ENCODE measurements around the gene MEIOB.
A peak's percentile ranks its signal among the peaks of the same experiment; 100 is the strongest.
"Not testable (repeated sequence)": the region's sequence is repeated elsewhere in the genome, so short reads cannot be mapped to it uniquely, and the experiment has no call there.

Gene MEIOB

GRCh38 chr16:1877804-1878203, 5.8 kb upstream of the MEIOB start:
- DNase-seq (ENCODE audit: low spot score), result no peak

- no peak for DNase-seq (ENCODE audit: low spot score)
Measured at GRCh38 chr16:1877089-1877488, 5.1 kb upstream of the MEIOB start.

- DNase-seq (ENCODE audit: low spot score), result no peak
Measured at GRCh38 chr16:1876468-1876867, 4.5 kb upstream of the MEIOB start.

- DNase-seq (ENCODE audit: low spot score), result not testable (repeated sequence)
Measured at GRCh38 chr16:1876066-1876465, 4.1 kb upstream of the MEIOB start.

- DNase-seq (ENCODE audit: low spot score), result no peak
Measured at GRCh38 chr16:1874854-1875253, 2.9 kb upstream of the MEIOB start.

- peak; percentile 56 for DNase-seq (ENCODE audit: low spot score)
Measured at GRCh38 chr16:1870365-1871082, 1.4 kb downstream of the MEIOB start.

GRCh38 chr16:1865902-1866690, 5.9 kb downstream of the MEIOB start:
- DNase-seq (ENCODE audit: low spot score), result no peak

GRCh38 chr16:1863681-1864460, 8.1 kb downstream of the MEIOB start:
- DNase-seq (ENCODE audit: low spot score), result no peak

- no peak for DNase-seq (ENCODE audit: low spot score)
Measured at GRCh38 chr16:1862394-1862793, 9.6 kb downstream of the MEIOB start.

- DNase-seq (ENCODE audit: low spot score), result no peak
Measured at GRCh38 chr16:1861730-1862129, 10.2 kb downstream of the MEIOB start.

- no peak for DNase-seq (ENCODE audit: low spot score)
Measured at GRCh38 chr16:1859650-1860049, 12.3 kb downstream of the MEIOB start.

GRCh38 chr16:1858189-1858865, 13.6 kb downstream of the MEIOB start:
- DNase-seq (ENCODE audit: low spot score), result no peak

GRCh38 chr16:1857433-1858097, 14.4 kb downstream of the MEIOB start:
- no peak for DNase-seq (ENCODE audit: low spot score)

GRCh38 chr16:1851793-1852192, 20.2 kb downstream of the MEIOB start:
- no peak for DNase-seq (ENCODE audit: low spot score)

GRCh38 chr16:1850981-1851380, 21.0 kb downstream of the MEIOB start:
- no peak for DNase-seq (ENCODE audit: low spot score)

- DNase-seq (ENCODE audit: low spot score), result no peak
Measured at GRCh38 chr16:1846416-1846815, 25.5 kb downstream of the MEIOB start.

GRCh38 chr16:1845985-1846384, 26.0 kb downstream of the MEIOB start:
- DNase-seq (ENCODE audit: low spot score), result no peak

GRCh38 chr16:1839554-1839953, 32.4 kb downstream of the MEIOB start:
- DNase-seq (ENCODE audit: low spot score), result peak; percentile 69

- DNase-seq (ENCODE audit: low spot score), result no peak
Measured at GRCh38 chr16:1834096-1834495, 37.9 kb downstream of the MEIOB start.

GRCh38 chr16:1832838-1833454, 39.0 kb downstream of the MEIOB start:
- no peak for DNase-seq (ENCODE audit: low spot score)

Measured in AG20443 (cell line).